ENCODE results near the gene HPF1.
"Not testable (repeated sequence)": the region's sequence is repeated elsewhere in the genome, so short reads cannot be mapped to it uniquely, and the experiment has no call there.

HPF1 gene

DNA sequence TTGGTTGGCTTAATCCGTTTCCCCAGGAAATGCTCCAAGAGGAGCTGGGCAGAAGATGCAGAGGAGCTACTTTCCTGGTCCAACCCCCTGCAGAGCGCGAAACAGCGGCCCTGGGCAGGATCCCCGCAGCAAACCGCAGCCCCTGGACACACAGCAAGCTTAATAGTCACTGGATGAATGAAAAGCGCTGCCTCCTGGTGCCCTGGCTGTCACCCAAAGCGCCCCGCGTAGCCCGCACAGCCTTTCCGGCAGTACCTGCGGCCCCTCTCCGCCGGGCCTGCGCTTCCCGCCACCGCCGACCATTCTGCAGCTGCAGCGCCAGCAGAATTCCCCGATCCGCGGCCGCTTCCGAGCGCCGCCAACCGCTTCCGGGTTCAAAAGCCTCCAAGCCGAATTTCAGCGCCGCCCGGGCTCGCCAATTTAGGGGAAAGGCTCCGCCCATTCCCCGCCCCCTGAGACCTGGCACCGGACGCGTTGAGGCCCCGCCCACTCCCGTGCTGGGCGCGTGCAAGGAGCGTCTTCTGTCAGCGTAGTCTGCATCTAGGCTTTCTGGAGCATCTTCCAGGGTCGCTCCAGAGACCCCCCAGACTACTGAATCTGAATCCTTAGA, at the start of gene HPF1:
Gene HPF1 (minus strand): TSS at position 370 of the 610 bp plus-strand sequence. CDS start 67 bp downstream, at position 303.
- peak; percentile 85 to 91 for DNase-seq (ENCODE audit: low read depth in 2 of 2)

DNA sequence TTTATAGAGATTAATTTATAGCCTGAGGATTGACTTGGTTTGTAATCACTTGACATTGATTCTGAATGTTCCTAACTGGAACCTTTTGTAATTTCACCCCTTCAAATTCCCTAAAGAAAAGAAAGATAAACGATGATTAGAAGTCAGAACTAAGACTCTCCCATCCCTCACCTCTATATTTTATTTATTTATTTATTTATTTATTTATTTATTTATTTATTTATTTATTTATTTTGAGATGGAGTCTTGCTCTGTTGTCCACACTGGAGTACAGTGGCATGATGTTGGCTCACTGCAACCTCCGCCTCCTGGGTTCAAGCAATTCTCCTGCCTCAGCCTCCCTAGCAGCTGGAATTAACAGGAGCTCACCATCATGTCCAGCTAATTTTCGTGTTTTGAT, 49.0 kb upstream of the HPF1 start:
- not testable (repeated sequence) for DNase-seq (ENCODE audit: low read depth in 2 of 2)

DNA sequence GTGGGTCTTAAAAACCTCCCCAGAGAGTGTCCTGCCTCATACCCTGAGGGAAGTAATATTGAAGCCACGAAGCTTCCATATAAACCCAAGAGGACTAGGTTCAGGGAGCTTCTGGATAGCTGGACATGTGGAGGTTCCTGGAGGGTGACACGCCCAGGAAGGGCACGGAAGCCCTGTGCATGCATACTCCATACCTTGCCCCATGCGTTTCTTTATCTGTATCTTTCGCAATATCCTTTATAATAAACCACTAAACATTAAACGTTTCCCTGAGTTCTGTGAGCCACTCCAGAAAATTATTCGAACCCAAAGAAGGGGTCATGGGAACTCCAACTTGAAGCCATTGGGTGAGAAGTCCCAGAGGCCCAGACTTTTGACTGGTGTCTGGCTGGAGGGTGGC, 45.7 kb upstream of the HPF1 start:
- DNase-seq (ENCODE audit: low read depth in 2 of 2), result no peak

DNA sequence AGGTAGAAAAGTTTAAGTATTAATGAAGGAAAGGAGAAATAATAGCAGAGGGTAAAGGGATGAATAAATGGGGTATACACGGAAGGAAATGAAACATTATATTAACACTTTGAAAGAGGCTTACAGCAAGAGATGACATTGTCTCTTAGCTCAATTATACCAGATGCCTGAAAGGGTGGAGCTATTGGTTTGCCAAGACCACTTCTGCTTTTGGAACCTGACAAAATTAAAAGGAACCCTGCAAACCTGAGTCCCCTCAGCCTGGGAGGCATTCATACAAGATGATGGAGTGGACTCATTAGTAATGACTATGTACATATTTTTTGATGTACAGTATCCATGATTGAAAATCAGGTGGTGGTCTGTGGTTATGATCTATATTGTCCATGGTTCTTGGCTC, 45.1 kb upstream of the HPF1 start:
- no peak for DNase-seq (ENCODE audit: low read depth in 2 of 2)

DNA sequence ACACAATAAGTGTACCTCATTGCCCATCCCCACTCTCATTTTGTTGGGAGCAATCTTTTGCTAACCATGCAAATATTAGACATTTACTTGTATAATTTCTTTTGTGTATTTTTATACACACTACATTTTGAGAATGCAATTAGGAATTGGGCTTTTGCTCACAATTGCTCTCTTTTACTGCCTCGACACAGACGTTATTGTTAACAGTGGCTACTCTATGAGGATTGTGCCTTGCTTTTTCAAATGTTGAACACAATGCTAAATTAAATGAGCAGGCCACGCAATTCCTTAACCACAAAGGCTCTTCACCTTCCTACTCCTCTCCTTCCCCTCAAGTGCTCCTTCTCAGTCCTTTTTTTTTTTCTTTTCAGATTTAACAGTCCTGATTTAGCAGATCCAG, 42.8 kb upstream of the HPF1 start:
- no peak for DNase-seq (ENCODE audit: low read depth in 2 of 2)

DNA sequence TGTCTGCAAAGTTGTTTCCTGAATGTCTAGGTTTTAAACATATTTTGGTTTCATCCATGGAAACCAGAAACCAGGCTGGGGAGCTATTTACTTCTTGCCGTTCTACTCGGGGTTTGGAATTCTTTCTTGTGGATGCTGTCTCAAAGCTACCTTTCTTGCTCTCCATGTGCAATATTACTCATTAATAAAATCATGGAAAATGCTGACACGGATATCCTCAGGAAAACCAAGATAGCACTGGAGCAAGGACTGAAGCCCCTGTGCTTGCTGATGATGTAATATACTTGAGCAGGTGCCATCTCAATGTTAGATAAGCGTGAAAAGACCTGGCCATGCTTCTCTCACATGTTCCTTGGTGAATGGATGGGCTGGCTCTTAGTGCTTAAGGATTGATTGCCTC, 41.5 kb upstream of the HPF1 start:
- DNase-seq (ENCODE audit: low read depth in 2 of 2), result no peak

DNA sequence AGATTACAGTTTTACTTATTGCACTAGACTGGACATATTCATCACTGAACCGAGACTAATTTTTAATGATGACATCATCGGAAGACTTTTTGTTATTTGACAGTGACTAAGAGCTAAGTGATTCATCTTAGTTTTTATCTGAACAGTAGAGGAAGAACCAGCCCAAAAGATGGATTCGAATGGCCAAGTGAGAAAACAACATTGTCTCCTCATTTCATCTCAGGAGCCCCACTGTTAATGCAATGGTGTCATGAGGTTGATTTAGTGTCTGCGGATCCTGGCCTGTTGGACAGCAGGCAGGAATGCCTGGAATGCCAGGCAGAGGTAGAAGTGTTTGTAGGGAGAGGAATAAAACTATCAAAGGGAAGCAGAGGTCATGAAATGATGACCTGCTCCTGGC, 37.8 kb upstream of the HPF1 start:
- no peak for DNase-seq (ENCODE audit: low read depth in 2 of 2)

DNA sequence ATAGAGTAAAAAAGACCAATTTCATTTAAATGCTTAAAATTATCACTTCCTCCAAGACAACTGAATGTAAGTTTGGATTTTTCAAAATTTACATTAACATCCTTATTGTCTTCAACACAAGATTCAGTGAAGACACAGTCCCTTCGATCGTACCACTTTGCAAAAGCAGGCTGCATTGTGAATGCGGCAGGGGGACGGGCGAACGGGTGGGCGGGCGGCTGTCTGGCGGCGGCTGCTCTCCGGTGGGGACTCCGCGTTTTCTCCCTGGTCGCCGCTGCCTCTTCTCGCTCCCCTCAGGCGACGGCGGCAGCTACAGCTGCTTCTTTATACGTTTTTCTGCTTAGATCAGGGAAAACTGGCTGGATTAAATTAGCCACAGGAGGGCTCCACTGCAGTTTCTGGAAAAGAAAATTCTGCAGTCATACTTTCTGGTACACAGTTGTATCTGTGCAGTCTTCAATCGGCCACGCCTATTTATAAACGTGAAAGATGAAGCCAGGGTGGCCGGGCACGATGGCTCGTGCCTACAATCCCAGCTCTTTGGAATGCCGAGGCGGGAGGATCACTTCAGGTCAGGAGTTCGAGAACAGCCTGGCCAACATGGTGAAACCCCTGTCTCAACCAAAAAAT, 33.9 kb upstream of the HPF1 start:
- no peak for DNase-seq (ENCODE audit: low read depth in 2 of 2)

DNA sequence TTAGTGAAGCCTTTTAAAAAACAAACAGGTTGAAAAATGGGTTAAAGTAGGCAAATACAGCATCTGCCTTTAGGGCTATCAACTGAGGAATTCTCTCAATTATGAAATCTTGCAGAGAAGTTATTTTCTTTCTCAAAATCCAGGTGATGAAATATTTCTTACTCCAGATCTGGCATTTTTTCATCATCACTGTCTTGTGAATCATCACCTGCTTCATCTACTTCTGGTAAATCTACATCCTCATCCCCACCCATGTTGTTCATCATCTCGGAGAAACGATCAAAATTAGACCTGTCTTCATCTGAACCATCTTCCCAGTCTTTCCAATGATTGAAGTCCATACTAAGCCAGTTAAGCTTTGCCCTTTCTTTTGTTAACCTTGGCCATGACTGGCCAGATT, 33.3 kb upstream of the HPF1 start:
- DNase-seq (ENCODE audit: low read depth in 2 of 2), result no peak

DNA sequence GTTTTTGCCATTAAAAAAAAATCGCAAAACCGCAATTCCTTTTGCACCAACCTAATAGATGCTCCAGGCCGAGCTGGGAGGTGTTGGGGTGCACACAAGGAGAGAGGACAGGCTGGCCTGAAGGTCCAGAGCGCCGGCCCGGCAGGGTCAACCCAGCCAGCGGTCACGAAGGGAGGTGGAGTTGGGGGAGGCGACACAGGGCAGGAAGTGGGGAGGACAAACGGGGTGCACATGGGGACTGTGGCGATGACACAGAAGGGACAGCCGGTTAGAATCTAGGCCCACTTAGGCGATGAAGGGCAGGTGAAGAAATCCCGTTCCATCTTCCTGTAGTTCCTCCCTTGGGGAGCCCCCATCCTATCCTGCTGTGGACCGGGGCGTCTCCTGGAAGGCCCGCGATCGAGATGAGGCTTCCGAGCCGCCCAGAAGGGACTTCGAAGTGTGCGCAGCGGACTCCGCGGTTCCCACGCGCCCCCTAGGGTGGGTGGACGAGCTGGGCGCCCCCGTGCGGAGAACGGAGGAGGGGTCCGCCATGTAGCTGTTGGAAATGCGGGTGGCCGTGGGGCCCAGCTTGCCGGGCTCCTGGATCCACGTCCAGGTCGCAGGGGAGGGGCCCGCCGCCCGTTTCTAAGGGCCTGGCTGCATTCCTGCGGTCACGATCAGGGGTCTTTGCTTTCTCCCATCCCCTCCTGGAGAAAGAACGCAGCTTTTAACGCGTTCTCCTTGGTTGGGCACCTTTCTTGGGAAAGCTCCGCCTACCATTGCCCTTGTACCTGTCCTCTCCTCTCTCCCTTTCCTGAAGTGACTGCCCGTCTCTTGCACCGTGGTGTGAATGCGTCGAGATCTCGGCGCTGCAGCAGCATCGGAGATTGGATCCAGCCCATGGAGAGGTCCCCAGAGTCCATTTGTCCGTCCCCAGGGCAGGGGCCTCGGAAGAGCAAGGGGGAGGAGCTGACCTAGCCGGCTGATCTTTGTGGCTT, 17.0 kb upstream of the HPF1 start:
- peak in 1 of 2 donors; percentile 8 for DNase-seq (ENCODE audit: low read depth in 2 of 2)

DNA sequence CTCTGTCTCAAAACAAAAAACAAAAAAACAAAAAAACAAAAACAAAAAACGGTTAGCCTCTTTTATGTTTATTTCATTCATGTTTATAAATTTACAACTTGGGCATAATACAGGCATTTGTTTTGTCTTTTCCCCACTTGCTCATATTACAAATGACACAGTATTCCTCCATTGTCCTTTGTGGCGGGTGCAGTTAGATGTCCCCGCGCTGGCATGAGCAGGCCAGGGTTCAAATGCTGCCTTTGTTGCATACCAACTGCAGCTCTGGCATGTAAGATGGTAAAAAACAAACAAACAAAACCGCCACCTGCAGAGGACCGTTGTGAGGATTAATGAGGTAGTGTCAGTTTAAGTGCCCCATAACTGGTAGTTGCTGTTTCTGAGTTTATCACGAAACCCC, 16.1 kb upstream of the HPF1 start:
- DNase-seq (ENCODE audit: low read depth in 2 of 2), result no peak

DNA sequence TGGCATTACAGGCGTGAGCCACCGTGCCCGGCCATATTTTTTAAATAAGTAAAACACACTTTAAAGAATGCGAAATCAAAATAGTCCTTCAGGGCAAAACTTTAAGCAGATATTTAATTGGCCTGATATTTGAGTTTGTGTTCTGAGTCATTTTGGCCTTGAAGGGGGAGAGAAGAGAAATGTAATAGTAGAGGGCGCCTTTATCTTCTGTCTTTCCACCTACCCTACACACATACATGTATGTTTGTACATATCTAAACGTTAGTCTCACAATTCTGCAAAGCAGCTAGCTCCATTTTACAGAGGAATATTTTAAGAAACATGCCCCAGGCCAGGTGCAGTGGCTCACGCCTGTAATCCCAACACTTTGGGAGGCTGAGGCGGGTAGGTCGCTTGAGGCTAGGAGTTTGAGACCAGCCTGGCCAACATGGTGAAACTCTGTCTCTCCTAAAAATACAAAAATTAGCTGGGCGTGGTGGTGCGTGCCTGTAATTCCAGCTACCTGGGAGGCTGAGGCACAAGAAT, 13.9 kb upstream of the HPF1 start:
- not testable (repeated sequence) for DNase-seq (ENCODE audit: low read depth in 2 of 2)

DNA sequence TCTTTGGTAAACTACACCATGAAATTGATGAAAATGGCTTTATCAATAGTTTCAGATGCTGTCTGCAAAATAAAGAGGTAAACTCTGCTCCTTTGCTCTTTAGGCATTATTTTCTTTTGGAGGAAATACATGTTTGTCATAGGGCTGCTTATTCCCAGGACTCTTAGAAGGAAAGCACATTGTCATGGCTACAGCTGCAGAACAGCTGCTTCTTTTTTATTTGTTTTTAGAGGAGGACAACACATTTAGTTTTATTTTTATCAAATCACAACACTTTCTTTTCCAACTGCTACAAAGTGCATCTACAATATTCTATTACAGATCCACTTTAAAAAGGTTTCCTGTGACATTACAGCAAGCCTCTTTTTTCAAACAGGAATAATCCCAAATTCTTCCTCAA, 12.7 kb upstream of the HPF1 start:
- no peak for DNase-seq (ENCODE audit: low read depth in 2 of 2)

DNA sequence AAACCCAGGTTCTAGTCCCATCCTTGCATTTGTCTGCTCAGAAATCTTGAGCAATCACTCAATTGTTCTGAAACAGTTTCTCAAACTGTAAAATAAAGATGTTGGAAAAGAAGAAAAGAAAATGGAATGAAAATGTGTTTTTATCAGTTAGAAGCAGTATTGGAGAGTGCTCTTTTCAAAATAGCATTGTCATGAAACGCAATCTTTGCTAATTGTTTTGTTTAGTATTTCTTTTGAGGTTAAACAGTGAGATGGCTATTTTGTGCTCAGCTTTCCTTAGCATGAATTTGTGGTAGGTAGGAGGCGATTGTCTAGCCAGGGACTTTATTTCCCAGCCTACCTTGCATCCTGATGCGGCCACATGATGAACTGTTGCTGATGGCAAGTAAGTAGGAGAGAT, 10.6 kb upstream of the HPF1 start:
- no peak for DNase-seq (ENCODE audit: low read depth in 2 of 2)

DNA sequence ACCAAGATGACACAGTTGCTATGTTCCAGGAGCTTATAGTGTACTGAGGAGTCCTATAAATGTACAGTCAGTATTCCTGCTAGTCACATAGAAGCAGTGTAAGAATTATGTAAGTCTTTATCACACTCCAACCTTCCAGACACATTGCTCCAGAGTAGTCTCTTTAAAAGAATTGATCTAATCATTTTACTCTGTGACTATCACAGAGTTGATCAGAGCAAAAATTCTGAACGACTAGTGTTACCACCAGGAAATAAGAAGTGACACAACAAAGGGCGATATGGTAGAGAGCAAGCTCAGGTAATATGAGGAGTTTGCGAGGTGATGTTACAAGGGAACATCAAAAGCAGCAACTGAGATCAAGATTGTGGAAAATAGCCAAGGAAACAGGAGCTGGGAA, 9.0 kb upstream of the HPF1 start:
- no peak for DNase-seq (ENCODE audit: low read depth in 2 of 2)

DNA sequence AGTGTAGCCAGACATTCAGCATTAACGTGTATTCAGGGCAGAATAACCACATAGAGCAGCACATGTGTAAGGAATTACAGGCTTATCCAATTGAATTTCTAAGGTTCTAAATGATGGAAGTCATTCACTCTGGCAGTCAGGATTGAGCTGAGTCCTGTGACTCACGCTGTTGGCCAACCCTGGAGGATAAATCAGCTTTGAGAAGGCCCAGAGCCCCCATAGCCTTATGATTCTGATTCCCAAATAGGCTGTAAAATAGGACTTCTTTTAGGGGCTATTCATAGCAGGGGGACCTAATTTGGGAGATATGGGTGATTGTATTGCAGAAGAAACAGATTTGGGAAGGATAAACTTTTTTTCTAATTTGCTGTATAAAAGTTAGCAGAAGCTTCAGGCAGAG, 8.1 kb upstream of the HPF1 start:
- DNase-seq (ENCODE audit: low read depth in 2 of 2), result no peak

DNA sequence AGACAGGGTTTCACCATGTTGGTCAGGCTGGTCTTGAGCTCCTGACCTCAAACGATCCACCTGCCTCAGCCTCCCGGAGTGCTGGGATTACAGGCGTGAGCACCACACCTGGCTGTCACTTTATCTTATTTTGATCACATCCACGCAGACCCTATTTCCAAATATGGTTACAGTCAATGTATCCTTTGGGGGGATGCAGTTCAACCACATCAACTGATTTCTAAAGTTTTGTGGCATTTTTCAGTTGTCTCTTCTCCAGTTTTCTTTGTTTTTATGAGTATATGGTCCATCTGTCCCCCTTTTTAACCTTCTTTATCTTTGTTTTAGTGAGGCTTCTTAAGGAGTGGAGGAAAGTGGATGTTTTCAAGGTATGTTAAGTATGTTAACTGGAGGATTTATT, 4.1 kb upstream of the HPF1 start:
- no peak for DNase-seq (ENCODE audit: low read depth in 2 of 2)

DNA sequence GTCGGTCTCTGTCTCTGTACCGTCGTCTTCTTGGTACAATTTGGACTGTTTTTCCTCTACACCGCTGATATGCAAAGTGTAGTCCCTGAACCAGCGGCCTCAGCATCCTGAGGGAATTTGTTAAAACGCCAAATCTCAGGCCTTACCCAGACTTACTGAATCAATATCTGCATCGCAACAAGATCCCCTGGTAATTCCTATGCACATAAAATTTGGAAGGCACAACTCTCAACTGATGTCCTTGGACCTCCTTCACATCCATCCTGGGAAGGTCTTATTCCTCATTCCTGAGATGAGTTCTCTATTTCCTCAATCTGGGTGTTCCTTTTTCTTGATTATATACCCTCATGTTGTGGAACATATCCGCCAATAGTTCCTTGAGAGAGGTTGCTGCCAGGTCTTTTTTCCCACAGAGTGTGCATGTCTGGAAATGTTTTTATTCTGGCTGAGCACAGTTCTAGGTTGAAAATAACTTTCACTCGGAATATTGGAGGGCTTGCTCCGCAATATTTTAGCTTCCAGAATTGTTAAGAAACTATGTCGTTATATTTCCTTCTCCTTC, 738 bp upstream of the HPF1 start:
- no peak for DNase-seq (ENCODE audit: low read depth in 2 of 2)

DNA sequence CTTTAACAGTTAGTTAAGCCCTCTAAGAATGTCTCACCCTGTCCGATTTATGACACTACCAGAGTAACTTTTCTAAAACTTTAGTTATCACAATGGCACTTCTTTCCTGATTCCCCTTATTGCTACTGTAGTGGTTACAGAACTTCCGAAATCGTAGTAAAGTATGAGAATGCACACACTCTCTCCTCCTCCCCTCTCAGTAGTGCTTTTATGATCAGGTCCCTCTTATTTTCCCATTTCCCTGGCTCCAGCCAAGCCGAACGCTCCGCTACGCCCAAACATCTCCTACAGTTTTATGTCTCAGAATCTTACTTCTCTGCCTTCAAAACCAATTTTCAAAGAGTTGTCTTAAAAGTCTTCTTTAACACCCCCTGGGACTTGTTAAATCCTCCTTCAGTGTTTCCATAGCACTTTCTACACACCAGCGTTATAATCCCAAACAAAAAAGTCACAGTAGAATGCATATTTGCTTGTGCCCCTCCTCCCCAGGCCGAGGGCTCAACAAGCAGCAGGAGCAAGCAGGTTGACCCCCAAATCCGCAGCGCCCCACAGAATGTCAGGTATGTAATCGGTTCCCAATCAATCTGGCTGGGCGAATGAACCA, 671 bp downstream of the HPF1 start:
- no peak for DNase-seq (ENCODE audit: low read depth in 2 of 2)

DNA sequence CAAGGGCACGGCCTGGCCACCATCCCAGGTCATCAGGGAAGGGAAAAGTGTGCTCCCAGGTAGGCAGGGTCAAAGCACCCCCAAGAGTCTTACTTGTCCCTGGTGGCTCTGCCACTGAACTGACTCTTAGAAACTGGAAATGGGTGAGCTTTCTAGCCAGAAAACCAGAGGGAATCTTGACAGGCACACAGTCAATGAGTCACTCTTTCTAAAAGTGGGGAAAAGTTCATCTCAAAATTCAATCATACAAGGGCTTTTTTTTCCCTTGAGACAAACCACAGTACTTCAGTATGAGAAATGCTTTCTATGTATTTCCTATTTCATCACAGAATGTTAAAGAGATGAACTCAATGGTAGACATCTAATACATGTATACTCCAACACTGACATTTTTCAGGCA, 12.5 kb downstream of the HPF1 start:
- no peak for DNase-seq (ENCODE audit: low read depth in 2 of 2)

DNA sequence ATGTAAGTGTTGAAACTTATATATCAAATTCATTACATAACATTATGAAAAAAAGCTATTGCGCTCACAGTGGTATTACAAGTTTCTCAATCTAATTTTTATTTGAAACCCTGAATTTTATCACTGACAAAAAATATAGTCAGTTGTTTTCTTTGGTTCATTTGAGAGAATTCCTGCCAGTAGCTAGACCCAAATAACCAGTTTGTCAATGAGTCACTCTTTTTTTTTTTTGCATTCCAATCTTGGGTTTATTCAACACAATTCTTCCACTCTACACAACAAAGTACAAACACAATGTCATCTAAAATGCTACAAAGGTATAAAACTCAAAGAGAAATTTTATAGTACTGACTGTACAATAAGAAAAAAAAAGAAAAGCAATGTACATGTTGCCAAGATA, 13.1 kb downstream of the HPF1 start:
- DNase-seq (ENCODE audit: low read depth in 2 of 2), result no peak

DNA sequence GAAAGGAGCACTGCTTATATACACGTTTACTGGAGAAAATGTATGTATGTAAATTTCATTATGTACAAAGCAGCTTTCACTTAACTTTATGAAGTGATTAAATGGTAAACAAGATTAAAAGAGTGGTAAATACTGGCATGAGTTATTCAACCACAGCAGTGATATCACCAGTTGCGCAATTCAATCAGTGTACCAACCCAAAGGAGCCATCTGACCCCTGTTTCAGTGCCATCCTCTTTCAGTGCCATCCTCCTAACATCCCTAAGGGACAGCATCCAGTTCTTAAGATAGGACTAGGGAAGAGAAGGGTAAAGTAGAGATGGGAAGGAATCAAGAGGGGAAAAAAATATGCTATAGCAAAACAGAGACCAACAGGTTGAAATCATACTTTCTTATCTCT, 16.2 kb downstream of the HPF1 start:
- DNase-seq (ENCODE audit: low read depth in 2 of 2), result no peak

All from stimulated activated CD8-positive, alpha-beta memory T cell treated with anti-CD3 and anti-CD28 coated beads, Interleukin-7, amount 100 ng/mL, for 1 hour (primary cell).